ENCODE measurements around the gene TTC17.

GRCh38 chr11:43377389-43377788, 18.7 kb downstream of the TTC17 start:
- TF ChIP-seq, protein P1, sequence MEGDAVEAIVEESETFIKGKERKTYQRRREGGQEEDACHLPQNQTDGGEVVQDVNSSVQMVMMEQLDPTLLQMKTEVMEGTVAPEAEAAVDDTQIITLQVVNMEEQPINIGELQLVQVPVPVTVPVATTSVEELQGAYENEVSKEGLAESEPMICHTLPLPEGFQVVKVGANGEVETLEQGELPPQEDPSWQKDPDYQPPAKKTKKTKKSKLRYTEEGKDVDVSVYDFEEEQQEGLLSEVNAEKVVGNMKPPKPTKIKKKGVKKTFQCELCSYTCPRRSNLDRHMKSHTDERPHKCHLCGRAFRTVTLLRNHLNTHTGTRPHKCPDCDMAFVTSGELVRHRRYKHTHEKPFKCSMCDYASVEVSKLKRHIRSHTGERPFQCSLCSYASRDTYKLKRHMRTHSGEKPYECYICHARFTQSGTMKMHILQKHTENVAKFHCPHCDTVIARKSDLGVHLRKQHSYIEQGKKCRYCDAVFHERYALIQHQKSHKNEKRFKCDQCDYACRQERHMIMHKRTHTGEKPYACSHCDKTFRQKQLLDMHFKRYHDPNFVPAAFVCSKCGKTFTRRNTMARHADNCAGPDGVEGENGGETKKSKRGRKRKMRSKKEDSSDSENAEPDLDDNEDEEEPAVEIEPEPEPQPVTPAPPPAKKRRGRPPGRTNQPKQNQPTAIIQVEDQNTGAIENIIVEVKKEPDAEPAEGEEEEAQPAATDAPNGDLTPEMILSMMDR (IDR thresholded peaks at IDR 0.05), result no peak
- TF ChIP-seq POLR2A (IDR thresholded peaks at IDR 0.05), result no peak
